Effector CD4-positive, alpha-beta T cell (primary cell): Measurements from ENCODE around the gene P3H1.
"Not testable (repeated sequence)": the region's sequence is repeated elsewhere in the genome, so short reads cannot be mapped to it uniquely, and the experiment has no call there.

ENCODE experiments used
- DNase-seq: peaks from one replicate; pipeline ENCODE4 v3.0.0-alpha.2; 2020

The P3H1 gene

GRCh38 chr1:42742617-42743316 lies 24.1 kb downstream of the P3H1 start:
- no peak for DNase-seq

DNA sequence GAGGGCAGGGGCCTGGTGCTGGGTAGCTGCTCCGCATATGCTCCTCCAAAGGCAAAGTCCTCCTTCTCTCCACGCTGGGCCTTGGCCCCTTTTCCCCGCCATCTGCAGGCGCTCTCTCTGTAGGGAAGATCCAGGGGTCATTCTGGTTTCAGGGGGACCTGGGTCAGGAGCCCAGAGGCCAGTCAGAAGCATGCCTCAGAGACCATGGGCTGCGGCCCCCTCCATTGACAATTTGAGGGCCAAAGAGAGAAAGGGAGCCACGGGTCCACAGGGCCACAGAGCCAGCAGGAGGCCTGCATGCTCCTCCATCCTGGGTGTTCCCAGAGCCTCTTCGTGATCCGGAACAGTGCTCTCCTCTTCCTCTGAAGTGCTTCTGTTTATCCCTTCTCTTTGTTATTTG lies 24.7 kb downstream of the P3H1 start:
- DNase-seq: no peak

DNA sequence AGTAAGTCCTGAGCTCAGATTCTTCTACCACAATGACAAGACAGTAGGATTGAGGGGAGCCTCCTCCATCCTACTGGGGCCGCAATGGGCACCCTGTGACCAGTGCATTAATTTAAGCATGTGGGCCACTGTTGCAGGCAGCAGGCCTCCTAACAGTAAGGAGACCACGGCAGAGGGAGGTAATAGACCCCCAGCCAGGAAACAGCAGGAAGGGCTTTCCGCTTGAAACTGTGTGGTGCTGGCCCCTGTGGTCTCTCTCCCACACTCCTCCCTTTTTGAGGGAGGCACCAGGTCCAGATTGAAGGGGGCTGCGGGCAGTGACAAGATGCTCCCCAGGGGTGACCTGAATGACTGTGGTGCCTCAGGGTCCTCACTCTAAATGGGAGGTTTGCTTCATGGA lies 25.1 kb downstream of the P3H1 start:
- DNase-seq: no peak

DNA sequence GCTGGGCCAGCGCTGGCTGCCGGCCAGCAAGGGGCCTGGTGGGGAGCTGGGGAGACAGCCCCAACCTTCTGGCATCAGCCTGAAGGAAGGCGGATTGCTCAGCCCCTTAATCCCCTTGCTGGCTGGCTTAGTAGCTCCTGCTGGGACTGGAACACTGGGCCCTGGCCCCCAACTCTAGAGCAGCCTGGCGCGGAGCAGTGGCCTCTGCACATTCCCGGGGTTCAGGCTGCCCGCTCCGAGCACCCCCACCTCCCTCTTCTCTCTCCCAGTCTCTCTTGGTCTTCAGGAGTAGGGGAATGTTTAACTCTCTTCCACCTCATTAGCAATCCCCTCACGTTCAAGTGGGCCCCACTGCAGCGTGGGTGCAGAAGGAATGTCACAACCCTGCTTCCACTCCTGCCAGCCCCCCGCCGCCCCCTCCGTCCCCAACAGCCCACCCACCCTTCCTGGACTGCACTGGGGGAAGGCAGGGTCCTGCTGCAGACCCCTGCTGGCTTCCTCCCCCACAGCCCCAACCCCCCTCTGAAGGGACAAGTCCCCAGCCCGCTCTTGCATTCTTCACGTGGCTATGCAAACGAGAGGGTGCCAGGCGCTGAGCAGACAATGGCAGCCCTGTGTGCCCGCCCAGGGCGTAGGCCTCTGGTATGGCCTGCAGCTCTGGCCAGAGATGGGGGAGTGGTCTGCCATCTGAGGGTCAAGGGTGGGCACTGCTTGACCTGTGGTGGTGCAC lies 25.8 kb downstream of the P3H1 start:
- no peak for DNase-seq

- no peak for DNase-seq
These were observed 26.8 kb downstream of the P3H1 start, which contains the start of gene CLDN19 for GRCh38 chr1:42739753-42740700. TSS of gene CLDN19 (minus strand) at chr1:42740236. CDS start at chr1:42740063, 173 bp downstream.

GRCh38 chr1:42738678-42739226 lies 28.1 kb downstream of the P3H1 start:
- DNase-seq: no peak

GRCh38 chr1:42737986-42738677 lies 28.7 kb downstream of the P3H1 start:
- DNase-seq: no peak

DNA sequence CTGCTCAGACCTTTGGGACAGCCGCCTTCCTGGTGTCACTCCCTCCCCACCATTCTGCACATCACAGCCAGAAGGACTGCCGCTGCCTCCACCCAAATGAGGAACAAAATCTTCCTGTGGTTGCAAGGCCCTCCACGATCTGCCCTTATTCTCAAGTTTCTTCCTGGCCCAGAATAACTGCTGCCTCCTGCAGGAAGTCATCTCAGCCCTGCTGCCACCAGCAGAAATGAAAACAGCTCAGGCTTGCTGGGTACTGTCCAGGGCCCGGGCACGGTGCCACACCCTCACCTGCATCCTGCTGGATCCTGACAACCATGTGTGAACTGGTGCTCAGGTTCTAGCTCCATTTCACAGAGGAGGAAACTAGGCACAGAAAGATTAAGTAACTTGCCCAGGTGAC lies 29.6 kb downstream of the P3H1 start:
- DNase-seq: no peak

DNA sequence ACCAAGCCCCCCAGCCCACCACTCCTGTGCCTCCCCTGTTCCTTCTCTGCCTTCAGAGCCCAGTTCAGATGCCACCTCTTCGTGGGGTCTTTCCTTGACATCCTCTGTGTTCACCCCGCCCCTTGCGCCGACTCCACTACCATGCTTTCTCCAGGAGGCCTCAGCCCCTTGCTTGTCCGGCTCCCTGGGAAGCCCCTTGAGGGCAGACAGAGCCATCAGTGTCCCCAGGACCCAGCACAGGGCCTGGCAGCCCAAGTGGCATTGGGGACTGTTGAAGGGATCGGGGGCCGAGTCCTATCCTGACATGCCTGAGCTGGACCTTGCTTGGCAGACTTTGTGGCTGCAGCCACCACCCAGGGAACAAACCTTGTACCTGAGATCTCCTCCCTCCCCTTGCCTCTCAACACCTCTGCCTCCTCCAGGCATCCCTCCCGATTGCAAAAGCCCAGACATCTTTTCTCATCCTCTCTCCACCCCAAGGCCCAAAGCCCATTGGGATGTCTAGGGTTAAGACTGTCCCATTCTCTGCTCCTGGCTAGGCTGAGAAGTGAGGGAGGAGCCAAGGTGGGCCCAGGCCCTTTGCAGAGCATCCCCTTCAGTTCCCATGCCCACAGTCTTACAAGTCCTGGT lies 30.1 kb downstream of the P3H1 start:
- DNase-seq: no peak

DNA sequence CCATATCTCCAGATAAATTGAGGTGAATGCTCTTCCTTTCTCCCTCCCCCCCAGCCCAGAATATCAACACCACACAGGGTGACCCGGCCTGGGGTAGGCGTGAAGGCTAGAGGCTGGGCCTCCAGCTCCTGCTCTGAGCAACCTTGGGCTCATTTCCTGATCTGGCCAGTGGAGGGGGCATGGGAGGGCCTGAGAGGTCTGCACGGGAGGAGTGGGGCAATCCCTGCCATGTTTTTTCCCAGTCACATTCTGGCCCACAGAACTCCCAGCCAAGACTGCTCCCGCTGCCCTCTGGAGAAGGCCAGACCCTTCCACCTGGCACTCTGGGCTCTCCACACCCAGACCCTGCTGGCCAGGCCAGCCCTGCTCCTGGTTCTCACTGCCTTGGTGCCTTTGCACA lies 30.7 kb downstream of the P3H1 start:
- DNase-seq: no peak

DNA sequence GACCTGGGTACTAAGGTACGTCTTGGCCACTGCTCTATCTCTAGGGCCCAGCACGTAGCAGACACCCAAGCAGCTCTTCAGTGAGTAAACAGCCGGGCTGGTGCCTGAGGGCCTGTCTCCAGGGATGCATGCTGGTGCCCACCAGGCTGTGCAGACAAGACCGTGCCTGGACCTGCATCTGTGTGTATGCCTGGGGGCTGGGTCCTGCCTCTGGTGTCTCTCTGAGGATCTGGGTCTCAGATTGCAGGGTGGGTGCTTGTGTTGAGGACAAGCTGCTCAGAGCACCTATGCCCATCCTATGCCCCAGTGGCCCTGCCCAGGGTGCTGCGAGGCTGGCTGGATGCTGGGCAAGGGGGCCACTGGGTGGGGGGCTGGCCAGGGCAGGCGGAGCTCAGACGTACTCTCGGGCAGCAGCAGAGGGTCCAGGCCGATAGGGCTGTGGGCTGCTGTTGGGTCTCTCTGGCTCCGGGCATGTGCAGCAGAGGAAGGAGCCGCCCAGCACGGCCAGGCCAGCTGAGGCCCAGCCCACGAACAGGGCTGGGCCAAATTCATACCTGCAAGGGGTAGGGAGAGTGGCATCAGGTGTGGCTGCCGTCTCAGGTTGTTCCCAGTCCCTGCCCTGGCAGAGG lies 31.2 kb downstream of the P3H1 start:
- no peak for DNase-seq

GRCh38 chr1:42735056-42735455 lies 31.8 kb downstream of the P3H1 start:
- no peak for DNase-seq

GRCh38 chr1:42734201-42735035 lies 32.4 kb downstream of the P3H1 start:
- DNase-seq: no peak

DNA sequence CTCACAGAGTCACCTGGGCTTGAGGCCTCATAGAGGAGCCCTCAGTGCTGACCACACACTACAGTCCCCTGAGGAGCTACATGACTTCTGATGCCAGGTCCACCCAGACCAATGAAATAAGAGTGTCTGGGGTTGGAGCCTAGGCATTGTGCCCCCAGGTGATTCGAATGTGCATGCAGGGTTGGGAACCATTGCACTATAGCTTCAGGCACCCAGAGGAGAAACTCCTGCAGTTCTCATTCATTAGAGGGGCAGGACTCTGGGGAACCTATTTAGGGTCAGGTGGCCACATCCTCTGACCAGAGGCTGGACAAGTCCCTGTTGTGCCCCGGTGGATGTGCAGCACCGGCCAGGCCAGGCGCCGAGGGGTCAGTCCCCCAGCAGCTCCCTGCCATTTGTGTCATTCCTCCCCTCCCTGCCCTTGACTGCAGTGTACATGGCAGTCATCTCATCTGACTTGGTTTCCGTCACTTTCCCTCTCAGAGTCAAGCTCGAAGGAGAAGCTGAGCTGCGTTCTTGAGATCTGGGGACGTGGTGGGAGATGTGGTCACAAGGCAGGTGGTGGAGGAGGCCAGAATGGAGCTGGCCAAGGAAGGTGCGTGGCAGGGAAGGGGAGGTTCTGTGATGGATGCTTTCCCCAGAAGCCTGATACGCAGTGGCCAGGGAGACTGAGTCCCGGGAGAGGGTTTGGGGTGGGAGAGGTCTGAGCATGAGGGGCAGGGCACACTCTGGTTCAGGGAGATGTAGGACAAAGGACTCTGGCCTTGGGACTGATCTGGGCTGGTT lies 33.2 kb downstream of the P3H1 start:
- no peak for DNase-seq

DNA sequence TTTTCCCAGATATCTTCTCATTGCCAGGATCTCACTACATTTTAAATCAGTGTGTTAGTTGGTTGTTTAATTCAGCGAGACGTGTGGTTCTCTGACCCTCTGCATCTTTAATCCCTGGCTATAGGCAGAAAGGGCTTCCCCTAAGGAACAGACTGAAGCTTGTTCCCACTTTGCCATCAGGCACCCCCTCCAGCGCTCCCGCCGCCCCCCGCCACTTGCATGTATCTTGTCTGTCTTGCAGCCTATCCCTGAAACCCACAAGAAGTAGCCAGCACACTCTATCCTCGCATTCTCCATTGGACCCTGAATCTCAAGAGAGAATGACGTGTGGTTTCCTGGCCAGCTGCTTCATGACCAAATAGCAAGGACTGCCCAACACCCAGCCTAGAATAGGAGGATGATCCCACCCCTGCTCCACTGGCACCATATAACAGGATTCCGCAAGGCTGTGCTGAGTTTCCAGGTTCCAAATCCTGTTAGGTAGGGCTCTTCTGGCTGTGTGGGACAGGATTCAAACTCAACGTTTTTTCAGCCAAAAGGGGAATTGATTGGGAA lies 34.6 kb downstream of the P3H1 start:
- no peak for DNase-seq

GRCh38 chr1:42731585-42731984 lies 35.2 kb downstream of the P3H1 start:
- DNase-seq: no peak

- no peak for DNase-seq
These were observed 35.8 kb downstream of the P3H1 start for GRCh38 chr1:42730988-42731387.

DNA sequence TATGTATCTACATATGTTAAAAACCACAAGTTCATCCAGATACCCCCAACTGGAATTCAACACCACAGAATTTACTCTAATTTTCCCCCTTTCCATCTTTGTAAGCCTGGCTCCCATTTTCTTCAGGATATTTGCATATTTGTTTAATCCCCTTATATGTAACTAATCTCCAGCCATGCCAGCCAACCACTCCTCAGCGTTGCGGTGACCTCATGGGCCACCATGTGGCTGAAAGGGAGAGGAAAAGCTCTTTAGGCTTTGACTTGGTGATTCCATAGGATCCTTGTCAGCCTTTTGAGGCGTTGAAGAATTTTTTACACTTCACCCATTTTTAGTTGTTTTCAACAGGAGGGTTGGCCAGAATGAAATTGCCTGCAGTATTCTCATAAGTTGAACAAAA lies 36.8 kb downstream of the P3H1 start:
- DNase-seq: no peak

DNA sequence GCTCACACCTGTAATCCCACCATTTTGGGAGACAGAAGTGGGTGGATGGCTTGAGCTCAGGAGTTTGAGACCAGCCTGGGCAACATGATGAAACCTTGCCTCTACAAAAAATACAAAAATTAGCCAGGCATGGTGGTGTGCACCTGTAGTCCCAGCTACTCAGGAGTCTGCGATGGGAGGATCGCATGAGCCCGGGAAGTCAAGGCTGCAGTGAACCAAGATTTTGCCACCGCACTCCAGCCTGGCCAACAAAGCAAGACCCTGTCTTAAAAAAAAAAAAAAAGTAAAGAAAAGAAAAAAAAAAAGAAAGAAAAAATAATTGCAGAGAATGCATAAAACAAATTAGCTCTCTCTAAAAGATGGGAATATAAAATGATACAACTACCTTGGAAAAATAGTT lies 41.0 kb downstream of the P3H1 start:
- not testable (repeated sequence) for DNase-seq
